Loucy (cell line): ENCODE measurements around the gene OR13C8.

Source experiments
- H2AFZ ChIP-seq: fragments of 200-600 bp; sonication (generic); 2 replicates; pipeline ENCODE4 v1.6.0; 2016; ENCODE audit warnings: antibody characterized with exemption, mild to moderate bottlenecking, low read length, moderate library complexity
- H3F3A ChIP-seq: fragments of 200-600 bp; 2 replicates; pipeline ENCODE4 v1.6.0; 2016; ENCODE audit warnings: antibody characterized with exemption, low read depth, mild to moderate bottlenecking
- H3K27me3 ChIP-seq: fragments of 200-600 bp; sonication (generic); 2 replicates; pipeline ENCODE4 v1.6.1; 2014; ENCODE audit warnings: low read length, mild to moderate bottlenecking; ENCODE audit not compliant: insufficient read depth, poor library complexity, severe bottlenecking
- H3K36me3 ChIP-seq: fragments of 200-600 bp; sonication (generic); 2 replicates; pipeline ENCODE4 v1.6.1; 2016; ENCODE audit warnings: low read length; ENCODE audit not compliant: insufficient read depth
- H3K4me1 ChIP-seq: fragments of 200-600 bp; sonication (generic); 2 replicates; pipeline ENCODE4 v1.5.1; 2014; ENCODE audit warnings: low read length, mild to moderate bottlenecking; ENCODE audit not compliant: insufficient read depth, poor library complexity, severe bottlenecking
- H3K4me2 ChIP-seq: fragments of 200-600 bp; sonication (generic); 2 replicates; pipeline ENCODE4 v1.6.0; 2014; ENCODE audit warnings: antibody characterized with exemption, low read length, low read depth, mild to moderate bottlenecking; ENCODE audit not compliant: poor library complexity, severe bottlenecking
- H3K4me3 ChIP-seq: fragments of 200-600 bp; sonication (generic); 2 replicates; pipeline ENCODE4 v1.5.1; 2014; ENCODE audit warnings: low read length, mild to moderate bottlenecking, mixed read lengths; ENCODE audit not compliant: poor library complexity, severe bottlenecking
- H3K79me2 ChIP-seq: fragments of 200-600 bp; sonication (generic); 2 replicates; pipeline ENCODE4 v1.6.1; 2014; ENCODE audit warnings: low read length; ENCODE audit not compliant: insufficient read depth
- H3K9ac ChIP-seq: fragments of 200-600 bp; sonication (generic); 2 replicates; pipeline ENCODE4 v1.6.0; 2014; ENCODE audit warnings: mild to moderate bottlenecking, low read depth, low read length, moderate library complexity; ENCODE audit not compliant: poor library complexity, severe bottlenecking
- H3K9me2 ChIP-seq: fragments of 200-600 bp; sonication (generic); replicated peaks from 2 replicates; pipeline ENCODE4 v1.6.1; 2016; ENCODE audit warnings: low read depth, low read length, mixed read lengths
- H3K9me3 ChIP-seq: fragments of 200-600 bp; sonication (generic); 2 replicates; pipeline ENCODE4 v1.6.1; 2014; ENCODE audit warnings: mild to moderate bottlenecking, antibody characterized with exemption, low read length, low read depth; ENCODE audit not compliant: insufficient read depth
- H4K20me1 ChIP-seq: fragments of 200-600 bp; sonication (generic); 2 replicates; pipeline ENCODE4 v1.6.0; 2014; ENCODE audit warnings: antibody characterized with exemption, low read length, mild to moderate bottlenecking; ENCODE audit not compliant: insufficient read depth, poor library complexity, severe bottlenecking
- EZH2phosphoT487 ChIP-seq: fragments of 200-600 bp; IDR thresholded peaks from 2 replicates; pipeline ENCODE4 v1.6.1; 2018; ENCODE audit warnings: antibody characterized with exemption, mild to moderate bottlenecking, moderate library complexity, borderline replicate concordance
- TF ChIP-seq, protein P1 (sequence below): fragments of 200-600 bp; sonication (generic); conservative IDR thresholded peaks from 2 replicates; pipeline ENCODE4 v1.5.1; 2014; ENCODE audit warnings: mild to moderate bottlenecking, antibody characterized with exemption, low read length

Gene OR13C8

DNA sequence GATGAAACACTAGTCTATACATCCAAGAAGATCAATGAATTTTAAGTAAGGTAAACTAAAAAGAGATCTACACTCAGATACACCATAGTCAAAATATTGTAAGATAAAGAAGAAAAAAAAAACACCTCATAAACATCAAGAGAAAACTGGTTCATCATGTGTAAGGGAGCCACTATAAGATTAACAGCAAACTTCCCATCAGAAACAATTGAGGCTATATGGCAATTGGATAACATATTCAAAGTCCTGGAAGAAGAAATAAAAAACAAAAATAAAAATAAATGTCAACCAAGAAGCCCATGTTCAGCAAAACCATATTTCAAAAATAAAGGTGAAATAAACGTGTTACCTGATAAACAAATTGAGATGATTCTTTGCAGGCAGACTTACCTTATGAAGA lies 3.6 kb downstream of the OR13C8 start:
- H4K20me1 ChIP-seq, result no peaks in the 10 kb centered on the region
- H3K79me2 ChIP-seq, result no peaks in the 10 kb centered on the region
- H3K4me2 ChIP-seq, result no peak overlapping the region
- H3K27me3 ChIP-seq, result no peaks in the 10 kb centered on the region
- no peak overlapping the region for H3K9ac ChIP-seq
- H3F3A ChIP-seq, result no peaks in the 10 kb centered on the region
- no peaks in the 10 kb centered on the region for H3K4me1 ChIP-seq
- H2AFZ ChIP-seq, result no peak overlapping the region
- no peaks in the 10 kb centered on the region for H3K36me3 ChIP-seq
- H3K9me2 ChIP-seq, result 0 out of 2 replicates have a peak, but pooled peaks cover 3% of the 10 kb centered on the region
- TF ChIP-seq EZH2phosphoT487, result no peak
- TF ChIP-seq, protein P1, sequence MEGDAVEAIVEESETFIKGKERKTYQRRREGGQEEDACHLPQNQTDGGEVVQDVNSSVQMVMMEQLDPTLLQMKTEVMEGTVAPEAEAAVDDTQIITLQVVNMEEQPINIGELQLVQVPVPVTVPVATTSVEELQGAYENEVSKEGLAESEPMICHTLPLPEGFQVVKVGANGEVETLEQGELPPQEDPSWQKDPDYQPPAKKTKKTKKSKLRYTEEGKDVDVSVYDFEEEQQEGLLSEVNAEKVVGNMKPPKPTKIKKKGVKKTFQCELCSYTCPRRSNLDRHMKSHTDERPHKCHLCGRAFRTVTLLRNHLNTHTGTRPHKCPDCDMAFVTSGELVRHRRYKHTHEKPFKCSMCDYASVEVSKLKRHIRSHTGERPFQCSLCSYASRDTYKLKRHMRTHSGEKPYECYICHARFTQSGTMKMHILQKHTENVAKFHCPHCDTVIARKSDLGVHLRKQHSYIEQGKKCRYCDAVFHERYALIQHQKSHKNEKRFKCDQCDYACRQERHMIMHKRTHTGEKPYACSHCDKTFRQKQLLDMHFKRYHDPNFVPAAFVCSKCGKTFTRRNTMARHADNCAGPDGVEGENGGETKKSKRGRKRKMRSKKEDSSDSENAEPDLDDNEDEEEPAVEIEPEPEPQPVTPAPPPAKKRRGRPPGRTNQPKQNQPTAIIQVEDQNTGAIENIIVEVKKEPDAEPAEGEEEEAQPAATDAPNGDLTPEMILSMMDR, result no peak
- H3K9me3 ChIP-seq, result no peaks in the 10 kb centered on the region
- no peak overlapping the region for H3K4me3 ChIP-seq

DNA sequence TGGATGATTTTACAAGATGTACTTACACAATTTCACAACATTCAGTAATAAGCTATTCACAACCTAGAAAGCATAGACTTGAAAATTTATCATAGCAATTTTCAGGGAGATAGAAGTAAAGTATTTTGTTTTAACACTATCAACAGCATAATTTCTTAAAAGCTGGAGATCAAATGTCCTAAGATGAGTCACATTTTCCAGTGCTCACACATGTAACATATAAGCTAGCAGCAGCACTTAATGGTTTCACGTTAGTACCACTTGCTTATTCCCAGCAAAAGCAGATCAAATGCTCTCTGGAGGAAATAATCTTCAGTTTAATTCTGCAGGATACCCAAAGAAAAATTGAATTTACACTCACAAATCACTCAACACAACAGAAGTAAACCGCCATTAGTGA lies 6.5 kb downstream of the OR13C8 start:
- TF ChIP-seq, protein P1, result no peak
- no peak for TF ChIP-seq EZH2phosphoT487
- H2AFZ ChIP-seq, result no peak overlapping the region
- 0 out of 2 replicates have a peak, but pooled peaks cover 3% of the 10 kb centered on the region for H3K9me2 ChIP-seq
- H3K9ac ChIP-seq, result no peak overlapping the region
- no peak overlapping the region for H3K4me3 ChIP-seq
- H3K4me2 ChIP-seq, result no peak overlapping the region
- H3F3A ChIP-seq, result no peaks in the 10 kb centered on the region
- H4K20me1 ChIP-seq, result no peaks in the 10 kb centered on the region
- no peaks in the 10 kb centered on the region for H3K4me1 ChIP-seq
- H3K79me2 ChIP-seq, result no peaks in the 10 kb centered on the region
- no peaks in the 10 kb centered on the region for H3K36me3 ChIP-seq
- H3K27me3 ChIP-seq, result no peaks in the 10 kb centered on the region
- no peaks in the 10 kb centered on the region for H3K9me3 ChIP-seq

DNA sequence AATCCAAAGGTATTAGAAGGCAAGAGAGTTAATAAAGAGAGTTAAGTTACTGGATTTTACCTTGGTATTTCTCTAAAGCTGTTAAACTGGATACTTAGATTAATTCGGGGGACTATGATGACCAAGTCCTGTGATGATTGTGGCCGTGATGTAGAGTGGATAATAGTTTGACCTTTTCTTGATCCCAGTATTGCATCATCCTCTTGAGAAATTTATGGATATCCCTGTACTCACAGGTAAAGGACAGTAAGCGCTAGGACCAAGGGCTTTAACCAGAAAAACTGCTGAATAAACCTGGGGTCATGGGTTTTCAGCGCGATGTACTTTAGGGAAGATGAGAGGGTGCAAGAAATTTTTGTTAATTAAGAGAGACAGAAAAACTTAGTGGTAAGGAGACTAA lies 8.3 kb downstream of the OR13C8 start:
- Histone ChIP-seq H3K9me3 (no peaks in the 10 kb centered on the region), H2AFZ (no peak overlapping the region), H4K20me1 (no peaks in the 10 kb centered on the region), H3K9ac (no peak overlapping the region), H3K4me1 (no peaks in the 10 kb centered on the region), H3K4me3 (no peak overlapping the region), H3F3A (no peaks in the 10 kb centered on the region), H3K4me2 (no peak overlapping the region), H3K9me2 (no peaks in the 10 kb centered on the region), H3K27me3 (no peaks in the 10 kb centered on the region), H3K79me2 (no peaks in the 10 kb centered on the region), H3K36me3 (no peaks in the 10 kb centered on the region)
- TF ChIP-seq EZH2phosphoT487, result no peak
- TF ChIP-seq, protein P1, result no peak
